Kidney tubule cell (primary cell): Measurements from ENCODE around the gene YWHAB.
"Not testable (repeated sequence)": the region's sequence is repeated elsewhere in the genome, so short reads cannot be mapped to it uniquely, and the experiment has no call there.

Experiments used
- DNase-seq: peaks from one replicate; pipeline ENCODE4 v3.0.0-alpha.2; 2018; ENCODE audit warnings: low spot score

YWHAB gene

DNA sequence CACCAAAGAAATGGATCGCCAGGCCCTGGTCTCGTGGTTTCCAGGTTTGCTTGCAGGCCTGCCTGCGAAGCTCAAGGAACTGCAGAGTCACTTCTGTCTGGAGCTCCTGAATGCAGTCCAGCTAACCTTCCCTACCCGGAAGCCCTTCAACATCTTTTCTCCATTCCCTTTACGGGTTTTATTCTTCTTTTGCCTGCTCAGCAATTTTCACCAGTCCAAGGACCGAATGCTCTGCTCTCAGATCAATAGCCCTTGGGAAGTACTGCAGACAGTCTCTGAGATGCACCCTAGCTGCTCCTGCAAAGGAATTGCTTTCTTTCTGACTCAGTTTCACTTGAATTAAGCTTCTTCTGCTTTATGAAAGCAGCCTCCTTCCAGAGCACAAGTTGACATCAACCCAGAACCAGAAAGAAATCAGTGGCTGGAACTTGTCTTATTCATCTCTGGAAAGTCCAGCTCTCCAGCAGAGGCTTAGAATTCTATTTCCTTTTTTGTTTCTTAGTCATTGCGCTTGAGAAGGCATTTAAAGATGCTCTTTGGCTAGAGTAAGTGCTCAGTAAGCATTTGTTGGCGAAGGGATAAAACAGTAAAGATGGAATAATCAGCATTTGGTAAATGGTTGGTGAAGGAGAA is 18.7 kb upstream of the YWHAB start:
- DNase-seq = peak; percentile 56

DNA sequence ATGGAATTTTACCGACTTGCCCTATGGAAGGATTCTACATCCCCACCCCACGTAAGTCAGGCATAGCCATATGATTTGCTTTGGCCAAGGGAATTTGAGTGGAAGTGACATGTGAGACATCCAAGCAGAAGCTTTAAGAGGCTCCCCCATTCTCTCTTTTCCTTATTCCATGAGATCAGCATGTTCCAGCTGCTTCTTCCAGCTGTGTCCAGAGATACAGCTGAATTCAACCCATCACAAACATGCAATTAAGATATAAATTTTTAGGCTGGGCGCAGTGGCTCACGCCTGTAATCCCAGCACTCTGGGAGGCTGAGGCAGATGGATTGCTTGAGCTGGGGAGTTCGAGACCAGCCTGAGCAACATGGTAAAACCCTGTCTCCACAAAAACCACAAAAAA is 16.0 kb upstream of the YWHAB start:
- no peak for DNase-seq

DNA sequence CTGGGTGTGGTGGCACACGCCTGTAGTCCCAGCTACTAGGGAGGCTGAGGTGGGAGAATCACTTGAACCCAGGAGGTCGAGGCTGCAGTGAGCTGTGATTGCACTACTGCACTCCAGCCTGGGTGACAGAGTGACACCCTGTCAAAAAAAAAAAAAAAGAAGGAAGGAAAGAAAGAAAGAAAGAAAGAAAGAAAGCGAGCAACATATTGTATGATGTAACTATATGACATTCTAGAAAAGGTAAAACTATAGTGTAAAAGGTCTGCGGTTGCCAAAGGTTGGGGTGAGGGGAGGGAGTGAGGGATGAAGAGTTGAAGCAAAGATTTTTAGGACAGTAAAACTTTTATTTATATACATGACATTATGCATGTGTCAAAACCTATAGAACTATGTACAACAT is 3.1 kb upstream of the YWHAB start:
- DNase-seq = not testable (repeated sequence)

DNA sequence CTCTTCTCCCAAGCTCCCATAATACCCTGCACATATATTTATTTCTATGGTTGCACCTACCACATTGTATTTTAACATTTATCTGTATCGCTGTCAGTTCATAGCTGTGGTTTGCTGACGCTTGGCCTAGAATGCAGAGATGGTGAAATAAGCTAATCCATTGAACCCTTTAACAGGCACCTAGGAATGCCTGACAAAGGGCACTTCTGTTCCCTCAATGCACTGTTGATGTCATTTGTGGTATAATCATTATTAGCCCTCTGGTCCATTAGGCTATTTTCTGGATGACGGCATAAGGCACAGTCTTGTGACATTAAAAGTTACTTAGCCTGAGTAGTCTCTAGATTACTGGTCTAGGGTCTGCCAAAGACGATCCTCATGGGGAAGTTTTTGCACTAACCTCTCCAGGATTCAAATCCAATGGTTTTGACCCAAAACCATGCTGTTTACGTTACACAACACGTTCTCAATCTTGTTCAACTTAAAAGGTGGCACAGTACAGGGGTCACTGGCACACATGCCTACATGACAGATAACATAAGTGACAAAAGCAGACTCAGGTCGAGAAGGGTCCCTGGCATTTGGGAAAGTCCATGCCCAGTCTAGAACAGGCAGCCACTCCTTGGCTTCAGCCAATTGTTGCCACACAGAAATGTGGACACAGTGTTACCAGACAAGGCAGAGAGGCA is 2.1 kb upstream of the YWHAB start:
- no peak for DNase-seq

DNA sequence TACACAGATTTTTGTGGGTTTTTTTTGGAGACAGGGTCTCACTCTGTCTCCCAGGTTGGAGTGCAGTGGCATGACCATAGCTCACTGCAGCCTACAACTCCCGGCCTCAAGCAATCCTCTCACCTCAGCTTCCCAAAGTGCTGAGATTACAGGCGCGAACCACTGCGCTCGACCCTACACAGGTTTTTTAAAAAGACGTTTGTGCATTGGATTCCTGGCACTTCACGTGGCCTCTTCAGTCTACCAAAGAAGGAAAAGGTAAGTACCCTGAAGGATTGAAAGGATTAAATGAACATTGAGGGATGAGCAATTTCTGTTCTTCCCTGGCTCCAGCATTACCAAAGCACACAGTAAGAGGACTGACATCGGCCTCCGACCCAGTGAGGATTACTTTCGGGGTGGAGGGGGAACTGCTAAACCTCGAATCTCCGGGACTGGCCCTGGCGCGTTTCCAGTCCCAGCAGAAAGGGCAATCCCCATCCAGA is 556 bp upstream of the YWHAB start:
- DNase-seq = no peak

DNA sequence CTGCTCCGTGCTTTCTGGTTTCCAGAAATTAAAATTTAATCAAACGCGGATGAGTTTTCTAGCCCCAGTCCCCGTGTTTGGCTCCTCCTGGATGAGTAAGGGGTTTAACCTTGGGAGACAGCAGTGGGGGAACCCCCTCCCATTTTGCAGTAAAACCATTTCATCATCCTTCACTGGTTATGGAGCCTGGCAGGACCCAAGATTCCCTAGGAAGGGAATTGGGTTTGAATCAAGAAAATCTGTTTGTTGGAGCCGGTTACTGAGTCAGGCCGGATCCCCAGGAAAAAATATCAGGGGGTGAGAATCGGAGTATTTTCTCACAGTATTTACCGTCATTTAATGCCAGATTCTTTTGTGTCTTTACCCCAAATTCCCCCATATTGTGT is 754 bp downstream of the YWHAB start:
- DNase-seq = no peak

DNA sequence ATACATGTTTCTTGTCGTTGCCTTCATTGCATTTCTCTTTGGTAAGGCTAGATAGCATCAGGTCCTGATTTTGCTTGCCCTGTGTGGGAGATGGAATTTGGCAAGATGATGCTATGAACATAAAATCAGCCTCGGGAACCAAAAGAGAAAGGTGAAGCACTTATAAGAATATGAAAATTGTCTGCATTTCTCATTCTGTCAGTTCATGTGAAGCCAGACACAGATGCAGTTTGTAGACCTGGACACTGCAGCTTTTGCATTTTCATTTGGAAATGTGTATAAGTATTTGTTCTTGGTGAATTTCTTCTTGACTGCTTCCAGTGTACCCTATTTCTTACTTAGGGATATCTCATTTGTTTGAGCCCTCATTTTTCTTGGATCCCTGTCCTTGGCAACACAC is 1.3 kb downstream of the YWHAB start:
- DNase-seq = no peak

DNA sequence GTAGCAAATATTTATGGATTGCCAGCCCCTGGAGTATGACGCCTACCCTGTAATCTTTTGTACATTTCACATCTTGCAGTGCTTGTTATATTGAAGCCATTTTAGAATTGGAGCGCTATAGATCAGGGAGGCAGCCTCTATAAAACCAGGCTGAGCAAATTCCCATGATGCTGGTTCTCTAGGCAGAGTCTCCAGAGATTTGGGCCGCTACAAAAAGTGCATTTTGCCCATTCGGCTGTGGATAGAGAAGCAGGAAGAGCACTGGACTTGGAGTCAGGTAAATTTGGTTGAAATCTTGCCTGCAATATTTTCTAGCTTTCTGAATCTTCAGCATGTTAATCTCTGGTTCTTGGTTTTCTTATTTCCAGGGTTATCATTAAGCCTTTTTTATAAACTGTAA is 2.0 kb downstream of the YWHAB start:
- no peak for DNase-seq

DNA sequence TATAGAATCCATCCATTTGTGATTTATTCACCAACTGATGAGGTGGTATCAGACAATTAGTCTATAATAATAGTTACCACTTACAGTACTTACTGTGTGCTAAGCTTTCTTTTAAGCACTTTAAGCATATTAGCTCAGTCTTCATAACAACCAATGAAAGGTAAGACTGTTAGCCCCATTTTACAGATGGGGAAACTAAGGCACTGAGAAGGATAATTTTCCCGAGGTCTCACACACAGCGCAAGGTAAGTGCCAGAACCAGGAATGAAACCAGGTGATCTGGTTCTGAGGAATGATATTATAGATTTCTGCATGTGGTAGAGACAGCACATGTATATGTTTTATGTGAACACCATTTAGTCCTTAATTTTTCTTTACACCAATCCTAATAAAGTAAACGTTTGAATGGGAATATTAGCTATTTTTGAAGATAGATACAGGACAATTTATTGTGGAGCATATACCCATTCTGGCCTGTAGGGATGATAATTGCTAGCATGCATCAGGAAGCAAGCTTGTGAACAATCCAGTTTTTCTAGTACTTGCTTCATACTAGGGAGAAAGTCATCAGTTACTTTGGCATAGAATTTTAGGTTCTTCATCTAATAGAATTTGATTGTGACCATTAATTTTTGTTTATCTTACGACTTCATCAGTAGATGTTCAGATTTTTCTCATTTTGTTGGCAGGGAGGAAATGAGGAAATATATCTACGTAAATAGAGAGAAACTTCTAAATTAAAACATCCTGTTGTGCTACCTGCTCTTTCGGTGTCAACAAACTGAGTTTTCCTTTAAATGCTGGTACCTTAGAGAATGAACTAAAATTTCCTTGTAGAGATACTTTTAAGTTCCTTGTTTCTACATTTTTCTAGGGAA is 3.0 kb downstream of the YWHAB start:
- DNase-seq = peak; percentile 38

DNA sequence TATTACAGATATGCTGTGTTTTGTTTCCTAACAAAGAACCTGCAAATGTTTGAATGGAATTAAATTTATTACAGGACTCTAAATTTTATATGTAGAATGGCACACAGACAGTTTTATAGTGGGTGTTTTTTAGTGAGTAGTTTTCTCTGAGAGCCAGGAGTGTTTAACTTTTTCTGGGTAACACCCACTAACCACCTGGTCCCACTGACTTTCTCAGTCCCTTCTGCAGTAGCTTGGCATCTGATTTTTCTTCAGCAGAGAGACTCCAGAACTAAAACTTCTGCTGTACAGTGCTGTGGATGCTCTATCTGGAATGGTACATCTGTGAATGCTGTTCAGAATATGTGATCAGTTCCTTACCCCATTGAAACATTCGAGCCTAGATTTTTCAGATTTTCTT is 6.3 kb downstream of the YWHAB start:
- no peak for DNase-seq

DNA sequence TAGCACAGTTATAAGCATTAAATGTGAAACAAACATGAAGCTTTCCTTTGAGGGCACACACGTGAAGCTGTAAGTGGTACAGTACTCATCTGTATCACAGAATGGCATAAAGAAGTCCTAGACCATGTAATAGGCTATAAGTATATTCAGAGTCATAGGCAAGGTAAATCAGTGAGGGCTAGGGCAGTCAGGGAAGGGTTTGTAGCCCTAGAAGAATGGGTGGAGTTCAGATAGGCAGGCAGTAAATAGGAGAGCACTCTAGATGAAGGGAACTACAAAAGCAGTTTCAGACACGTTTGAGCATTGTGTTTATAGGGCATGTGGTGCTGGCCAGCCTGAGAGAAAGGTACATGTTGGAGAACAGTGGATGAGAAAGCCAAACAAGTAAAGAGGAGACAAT is 9.5 kb downstream of the YWHAB start:
- DNase-seq = no peak

DNA sequence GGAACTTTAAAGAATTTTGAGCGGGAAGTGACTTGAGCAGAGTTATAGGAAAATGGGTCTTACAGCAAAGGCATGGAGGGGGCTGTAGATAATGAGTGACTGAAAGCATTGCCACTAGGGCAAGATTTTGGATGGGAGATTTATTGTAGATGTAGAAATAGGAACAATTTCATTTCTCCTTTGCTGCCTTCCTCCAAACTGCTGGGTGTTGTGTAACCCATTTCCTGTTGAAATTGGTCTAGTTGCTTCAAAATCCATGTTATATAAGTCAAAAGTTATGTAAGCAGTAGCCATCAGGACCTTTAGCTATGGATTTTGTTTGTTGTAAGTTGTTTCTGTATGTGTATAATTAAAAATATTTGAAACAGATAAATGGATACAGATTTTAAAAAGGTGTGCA is 11.1 kb downstream of the YWHAB start:
- DNase-seq = no peak

DNA sequence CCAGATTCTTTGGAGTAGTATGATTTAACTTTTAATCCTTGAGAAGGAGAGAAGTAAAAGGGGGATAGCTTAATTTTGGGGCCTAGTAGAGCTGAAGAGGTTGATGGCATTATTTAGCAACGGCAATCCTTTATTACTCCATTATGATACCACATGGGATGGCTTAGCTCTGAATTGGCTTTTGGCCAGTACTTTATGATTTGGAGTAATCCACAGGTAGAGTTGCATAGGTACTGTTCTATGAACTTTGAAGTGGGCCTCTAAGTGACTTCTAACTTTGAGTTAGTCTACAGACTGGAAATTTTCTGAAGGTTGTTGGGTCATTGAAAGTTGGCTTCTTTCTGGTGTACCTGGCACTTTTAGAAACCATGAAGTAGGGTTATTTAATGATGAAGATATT is 11.6 kb downstream of the YWHAB start:
- DNase-seq = no peak

DNA sequence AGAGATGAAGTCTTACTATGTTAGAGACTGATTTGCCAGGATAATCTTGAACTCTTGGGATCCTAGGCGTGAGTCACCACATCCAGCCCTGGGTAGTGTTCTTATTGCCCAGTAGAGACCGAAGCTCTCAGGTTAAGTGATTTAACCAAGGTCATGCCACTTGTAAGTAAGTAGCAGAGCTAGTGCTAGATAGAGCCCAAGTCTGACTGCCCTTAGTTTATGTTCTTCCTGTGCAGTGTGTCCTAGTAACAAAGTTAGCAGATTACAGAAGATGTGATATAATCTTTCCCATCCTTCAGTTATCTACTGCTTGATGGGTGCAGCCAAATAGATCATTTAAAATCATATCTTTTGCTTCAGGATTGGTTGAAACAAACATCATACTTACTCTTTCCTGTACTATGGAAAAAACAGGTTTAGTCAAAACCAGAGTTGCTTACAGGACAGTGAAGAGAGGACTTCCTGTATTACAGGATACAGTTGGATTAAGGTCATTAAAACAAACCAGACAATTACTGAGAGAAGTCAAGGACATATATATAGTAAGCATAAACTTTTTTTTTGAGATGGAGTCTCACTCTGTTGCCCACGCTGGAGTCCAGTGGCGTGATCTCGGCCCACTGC is 14.8 kb downstream of the YWHAB start:
- DNase-seq = no peak

DNA sequence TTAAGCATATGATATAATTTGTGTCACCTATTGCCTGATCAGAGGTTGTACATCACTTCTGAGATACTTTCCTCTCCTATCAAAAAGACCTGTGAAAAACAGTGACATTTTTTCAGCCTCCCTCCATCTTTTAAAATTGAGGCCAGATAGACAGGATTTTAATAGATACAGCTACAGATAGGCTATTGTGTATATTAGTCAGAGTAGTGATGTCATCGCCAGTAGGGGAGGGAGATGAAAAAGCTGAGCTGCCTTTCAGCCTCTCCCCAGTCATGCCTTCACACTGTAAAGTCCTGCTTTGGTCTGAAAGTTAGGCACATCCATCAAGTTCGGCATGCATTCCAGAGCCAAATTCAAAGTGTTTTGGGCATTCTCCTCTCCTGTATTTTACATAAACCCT is 16.5 kb downstream of the YWHAB start:
- peak; percentile 42 for DNase-seq

DNA sequence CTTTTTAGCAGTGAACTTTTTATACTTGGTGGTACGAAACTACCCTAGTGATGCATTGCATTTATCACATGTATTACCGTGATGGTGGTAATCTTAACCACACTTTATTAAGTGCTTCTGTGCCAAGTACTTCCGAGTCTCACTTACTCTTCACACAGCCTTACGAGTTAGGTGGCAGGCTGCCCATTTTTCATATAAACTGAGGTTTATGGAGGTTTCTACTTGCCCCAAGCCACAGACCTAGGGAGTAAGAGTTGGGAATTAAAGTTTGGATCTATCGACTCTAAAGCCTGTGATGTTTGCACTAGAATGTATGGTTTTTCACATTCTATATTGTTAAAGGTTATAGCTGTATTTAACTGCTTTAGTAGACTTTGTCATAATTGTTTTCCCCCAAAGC is 18.9 kb downstream of the YWHAB start:
- DNase-seq = no peak

DNA sequence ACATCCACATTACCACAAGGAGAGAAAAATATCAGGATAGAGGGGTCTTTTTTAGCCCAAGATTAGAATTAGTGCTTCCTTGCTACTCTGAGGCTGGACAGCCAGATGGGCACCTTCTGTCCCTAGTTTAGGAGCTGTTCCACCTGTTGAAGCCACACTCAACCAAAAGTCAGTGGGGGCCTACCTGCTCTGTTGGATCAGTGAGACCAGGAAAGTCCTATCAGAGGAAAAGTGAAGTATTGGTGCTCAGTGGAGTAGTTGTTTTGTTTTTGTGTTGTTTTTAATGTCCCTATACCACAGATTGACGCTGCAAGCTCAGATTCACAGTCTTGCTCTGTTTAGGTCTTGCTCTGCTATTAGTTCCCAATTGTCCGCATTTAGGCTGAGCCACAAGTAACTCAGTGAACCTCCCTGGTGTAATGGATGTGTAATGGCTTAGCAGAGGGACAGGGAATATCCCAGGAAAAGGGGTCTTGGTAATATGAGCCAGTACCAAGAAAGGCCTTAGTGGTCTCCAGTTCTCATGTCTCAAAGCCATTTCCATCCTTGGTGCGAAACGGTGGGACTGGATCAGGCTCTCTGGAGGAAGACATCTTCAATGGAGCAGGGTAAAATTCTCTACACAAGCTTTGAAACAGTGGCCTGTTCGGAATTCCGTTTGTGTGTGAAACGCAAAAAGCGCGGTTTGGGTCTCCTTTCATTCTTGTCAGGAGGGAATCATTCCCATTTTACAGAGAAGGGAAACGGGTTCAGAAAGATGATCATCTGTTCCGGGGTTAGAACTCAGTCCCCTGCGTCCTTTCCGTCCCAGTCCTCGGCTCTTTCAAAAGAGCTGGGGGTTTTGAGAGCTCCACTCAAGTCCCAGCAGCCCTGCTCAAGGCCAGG is 23.7 kb downstream of the YWHAB start:
- no peak for DNase-seq

DNA sequence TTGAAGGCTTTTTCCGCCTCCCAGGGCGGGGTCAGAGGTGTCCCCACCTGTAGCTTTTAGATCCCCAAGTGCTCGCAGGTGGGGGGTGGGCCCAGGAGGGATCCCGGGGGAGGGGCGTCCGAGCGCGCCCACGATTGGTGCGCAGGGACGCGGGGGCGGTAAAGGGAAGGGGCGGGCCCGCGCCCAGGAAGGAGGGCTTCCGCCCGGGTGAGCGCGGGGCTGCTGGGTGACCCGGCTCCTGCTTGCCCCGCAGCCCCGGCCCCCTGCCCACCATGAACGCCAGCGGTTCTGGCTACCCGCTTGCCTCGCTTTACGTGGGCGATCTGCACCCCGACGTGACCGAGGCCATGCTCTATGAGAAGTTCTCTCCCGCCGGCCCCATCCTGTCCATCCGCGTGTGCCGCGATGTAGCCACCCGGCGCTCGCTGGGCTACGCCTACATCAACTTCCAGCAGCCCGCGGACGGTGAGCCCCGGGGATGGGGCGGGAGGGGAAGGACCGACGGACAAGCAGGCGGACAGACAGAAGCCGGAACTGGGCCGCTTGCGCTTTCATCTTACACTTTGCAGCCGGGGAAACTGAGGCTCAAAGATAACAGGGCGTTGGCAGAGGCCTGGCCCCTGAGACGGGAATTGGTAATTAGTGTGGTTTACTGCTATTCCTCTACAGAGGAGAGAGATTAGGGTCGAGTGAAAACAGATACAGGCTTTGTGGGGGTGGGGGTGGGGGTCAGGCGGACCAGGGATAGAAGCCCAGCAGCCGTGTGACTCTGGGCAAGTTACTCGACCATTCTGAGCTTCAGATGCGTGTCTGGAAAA is 24.6 kb downstream of the YWHAB start, which contains the start of gene PABPC1L:
Gene PABPC1L (plus strand): TSS at position 189 of the 818 bp plus-strand sequence. CDS start 84 bp downstream, at position 273.
- peak; percentile 75 for DNase-seq

DNA sequence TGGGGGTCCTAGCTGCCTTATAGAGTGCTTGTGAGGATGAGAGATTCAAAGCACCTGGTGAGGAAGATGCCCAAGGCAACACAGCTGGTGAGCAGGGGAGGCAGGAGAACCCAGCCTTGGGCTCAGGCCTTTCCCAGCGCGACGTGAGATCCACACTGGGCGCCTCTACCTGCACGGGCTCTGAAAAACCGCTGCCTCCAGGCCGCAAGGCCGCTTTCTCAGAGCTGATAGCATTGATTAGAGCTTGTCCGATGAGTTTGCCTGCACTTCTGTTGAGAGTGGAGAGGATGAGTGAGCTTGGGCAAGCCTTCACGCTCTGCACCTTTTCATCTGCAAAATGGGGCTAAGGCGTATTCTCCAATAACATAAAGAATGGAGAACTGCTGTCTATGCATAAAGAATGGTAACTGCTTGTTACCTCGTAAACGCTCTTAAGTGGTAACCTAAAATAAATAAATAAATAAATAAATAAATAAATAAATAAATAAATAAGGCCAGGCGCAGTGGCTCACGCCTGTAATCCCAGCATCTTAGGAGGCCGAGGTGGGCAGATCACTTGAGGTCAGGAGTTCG is 25.3 kb downstream of the YWHAB start:
- DNase-seq = peak; percentile 6

DNA sequence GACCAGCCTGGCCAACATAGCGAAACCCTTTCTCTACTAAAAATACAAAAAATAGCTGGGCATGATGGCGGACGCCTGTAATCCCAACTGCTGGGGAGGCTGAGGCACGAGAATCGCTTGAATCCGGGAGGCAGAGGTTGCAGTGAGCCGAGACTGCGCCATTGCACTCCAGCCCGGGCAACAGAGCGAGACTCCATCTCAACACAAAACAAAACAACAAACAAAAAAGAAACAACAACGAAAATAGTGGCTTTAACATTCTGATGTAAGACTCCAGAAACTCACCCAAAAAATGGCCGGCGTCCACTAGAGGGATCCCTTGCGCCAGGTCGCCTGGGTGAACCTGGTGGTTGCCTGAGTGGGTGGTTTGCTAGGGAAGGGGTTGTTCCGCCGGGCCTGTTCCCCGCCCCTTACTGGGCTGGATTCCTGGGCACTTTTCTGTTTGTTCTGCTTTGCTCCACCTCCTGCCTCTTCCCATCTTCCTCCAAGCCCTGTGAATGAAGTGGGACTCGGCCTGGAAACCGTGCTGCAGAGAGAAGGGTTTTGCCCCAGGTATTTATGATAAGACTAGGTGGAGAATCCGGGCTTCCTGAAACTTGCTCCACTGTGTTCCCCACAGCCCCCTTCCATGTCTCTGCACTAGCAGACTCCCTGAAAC is 25.9 kb downstream of the YWHAB start:
- DNase-seq = peak; percentile 82
